GOT3 (cell line): ENCODE measurements around the gene GP9.
"Not testable (repeated sequence)": the region's sequence is repeated elsewhere in the genome, so short reads cannot be mapped to it uniquely, and the experiment has no call there.

Experiments used
- DNase-seq: peaks from one replicate; lab custom pipeline; 2025; ENCODE audit warnings: mixed read lengths; lab: John Stamatoyannopoulos, UW

The GP9 gene

DNA sequence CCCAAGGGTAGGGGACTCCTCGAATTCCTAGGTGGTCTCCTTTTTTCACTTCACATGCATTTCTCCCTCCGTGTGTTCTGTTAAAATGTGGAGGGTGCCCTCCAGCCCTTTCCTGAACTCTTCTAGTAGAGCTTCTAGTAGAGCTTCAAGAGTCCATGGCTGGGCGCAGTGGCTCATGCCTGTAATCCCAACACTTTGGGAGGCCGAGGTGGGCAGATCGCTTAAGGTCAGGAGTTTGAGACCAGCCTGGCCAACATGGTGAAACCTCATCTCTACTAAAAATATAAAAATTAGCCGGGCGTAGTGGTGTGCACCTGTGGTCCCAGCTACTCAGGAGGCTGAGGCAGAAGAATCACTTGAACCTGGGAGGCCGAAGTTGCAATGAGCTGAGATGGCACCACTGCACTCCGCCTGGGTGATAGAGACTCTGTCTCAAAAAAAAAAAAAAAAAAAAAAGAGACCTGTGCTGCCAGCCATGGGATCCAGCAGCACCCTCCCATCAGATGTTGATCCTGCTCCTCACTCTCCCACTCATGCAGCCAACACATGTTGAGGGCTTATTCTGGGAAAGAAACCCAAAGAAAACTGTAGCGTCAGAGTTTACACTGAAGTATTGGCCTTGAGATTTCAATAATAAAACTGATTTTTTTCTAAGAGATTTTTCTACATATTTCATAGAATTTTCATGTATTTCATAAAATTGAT is 50.6 kb downstream of the GP9 start:
- DNase-seq, result not testable (repeated sequence)
